NCI-H2081 treated with DMSO at 0.1 percent for 48 hours (cell line): Measurements from ENCODE around the gene SMYD3.
"Not testable (repeated sequence)": the region's sequence is repeated elsewhere in the genome, so short reads cannot be mapped to it uniquely, and the experiment has no call there.

Experiments used
- DNase-seq: peaks from one replicate; lab custom pipeline; 2025; lab: John Stamatoyannopoulos, UW

The SMYD3 gene

DNA sequence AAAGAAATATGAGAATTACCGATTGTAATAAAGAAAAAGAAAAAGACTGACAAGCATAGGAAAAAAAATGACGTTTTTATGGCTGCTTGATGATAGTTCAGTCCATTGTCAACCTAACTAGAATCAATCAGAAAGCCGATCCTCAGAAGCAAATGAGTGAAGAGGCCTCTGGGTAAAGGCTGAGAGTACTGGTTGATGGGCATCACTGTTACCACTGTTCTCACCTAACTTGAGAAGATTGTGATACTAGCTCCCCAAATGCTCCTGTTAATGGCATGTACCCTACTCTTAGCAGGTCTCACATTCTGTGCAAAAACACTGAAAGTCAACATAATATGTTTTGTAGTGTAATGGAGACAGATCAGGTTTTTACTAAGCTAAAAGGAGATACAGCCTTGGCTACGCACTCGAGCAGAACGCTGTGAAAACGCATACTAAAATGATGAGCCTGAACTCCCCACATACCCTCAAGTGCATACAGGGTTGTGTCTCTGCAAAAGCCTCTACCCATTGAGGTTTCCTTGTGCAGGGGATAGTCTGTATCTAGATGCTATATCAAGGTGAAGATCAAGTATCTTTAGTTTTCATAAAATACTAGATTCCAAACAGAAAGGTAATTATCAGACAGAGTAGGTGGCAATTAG, 554.6 kb downstream of the SMYD3 start:
- no peak for DNase-seq

DNA sequence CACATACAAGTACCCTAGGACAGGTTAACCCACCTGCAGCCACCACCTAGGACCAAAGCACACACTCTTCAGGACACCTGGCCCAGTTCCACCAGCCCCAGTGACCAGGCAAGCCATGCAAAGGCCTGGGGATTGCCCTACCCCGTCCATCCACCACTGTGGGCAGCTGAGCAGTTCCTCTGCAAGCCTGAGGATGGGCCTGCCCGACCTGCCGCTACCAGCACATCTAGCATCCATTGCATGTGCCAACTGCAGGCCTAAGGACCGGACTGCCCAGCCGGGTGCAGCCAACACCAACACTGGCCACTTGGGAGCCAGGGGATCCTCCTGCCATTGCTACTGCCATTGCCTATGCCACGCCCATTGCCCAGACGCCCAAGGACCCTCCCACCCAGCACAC, 558.3 kb downstream of the SMYD3 start:
- DNase-seq: no peak

DNA sequence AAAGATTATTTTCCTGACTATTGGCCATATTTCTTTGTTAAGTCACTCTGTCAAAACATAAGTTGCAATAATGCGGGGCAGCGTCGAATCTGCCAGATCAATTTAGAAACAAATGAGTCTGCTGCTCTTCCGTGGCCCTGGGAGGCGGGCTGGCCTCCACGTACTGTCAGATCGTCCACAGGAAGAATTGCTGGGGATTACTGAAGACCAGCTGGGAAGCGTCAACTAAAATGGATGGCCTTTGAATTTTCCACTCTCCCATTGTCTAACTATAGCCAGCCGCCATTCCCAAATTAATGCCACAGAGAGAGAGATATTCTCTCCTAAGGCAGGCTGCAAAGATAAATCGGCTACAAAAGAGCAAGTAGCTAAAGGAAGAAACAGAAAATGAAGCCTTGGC, 560.2 kb downstream of the SMYD3 start:
- no peak for DNase-seq

DNA sequence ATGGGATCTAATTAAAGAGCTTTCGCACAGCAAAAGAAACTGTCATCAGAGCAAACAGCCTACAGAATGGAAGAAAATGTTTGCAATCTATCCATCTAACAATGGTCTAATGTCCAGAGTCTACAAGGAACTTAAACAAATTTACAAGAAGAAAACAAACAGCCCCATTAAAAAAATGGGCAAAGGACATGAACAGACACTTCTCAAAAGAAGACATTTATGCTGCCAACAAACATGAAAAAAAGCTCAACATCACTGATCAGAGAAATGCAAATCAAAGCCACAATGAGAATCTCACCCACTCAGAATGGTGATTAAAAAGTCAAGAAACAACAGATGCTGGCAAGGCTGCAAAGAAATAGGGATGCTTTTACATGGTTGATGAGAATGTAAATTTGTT, 561.9 kb downstream of the SMYD3 start:
- not testable (repeated sequence) for DNase-seq

DNA sequence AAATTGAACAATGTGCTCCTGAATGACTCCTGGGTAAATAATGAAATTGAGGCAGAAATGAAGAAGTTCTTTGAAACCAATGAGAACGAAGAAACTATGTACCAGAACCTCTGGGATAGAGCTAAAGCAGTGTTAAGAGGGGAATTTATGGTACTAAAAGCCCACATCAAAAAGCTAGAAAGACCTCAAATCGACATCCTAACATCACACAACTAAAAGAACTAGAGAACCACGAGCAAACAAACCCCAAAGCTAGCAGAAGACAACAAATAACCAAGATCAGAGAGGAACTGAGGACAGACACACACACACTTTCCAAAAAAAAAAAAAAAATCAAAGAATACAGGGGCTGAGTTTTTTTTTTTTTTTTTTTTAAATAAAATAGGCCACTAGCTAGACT, 564.2 kb downstream of the SMYD3 start:
- no peak for DNase-seq

DNA sequence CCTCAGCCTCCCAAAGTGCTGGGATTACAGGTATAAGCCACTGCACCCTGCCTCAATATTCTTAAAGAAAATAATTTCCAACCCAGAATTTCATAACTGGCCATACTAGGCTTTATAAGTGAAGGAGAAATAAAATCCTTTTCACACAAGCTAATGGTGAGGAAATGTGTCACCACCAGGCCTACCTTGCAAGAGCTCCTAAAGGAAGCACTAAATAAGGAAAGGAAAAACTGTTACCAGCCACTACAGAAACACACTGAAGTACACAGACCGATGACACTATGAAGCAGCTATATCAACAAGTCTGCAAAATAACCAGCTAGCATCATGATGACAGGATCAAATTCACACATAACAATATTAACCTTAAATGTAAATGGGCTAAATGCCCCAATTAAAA, 565.3 kb downstream of the SMYD3 start:
- not testable (repeated sequence) for DNase-seq

DNA sequence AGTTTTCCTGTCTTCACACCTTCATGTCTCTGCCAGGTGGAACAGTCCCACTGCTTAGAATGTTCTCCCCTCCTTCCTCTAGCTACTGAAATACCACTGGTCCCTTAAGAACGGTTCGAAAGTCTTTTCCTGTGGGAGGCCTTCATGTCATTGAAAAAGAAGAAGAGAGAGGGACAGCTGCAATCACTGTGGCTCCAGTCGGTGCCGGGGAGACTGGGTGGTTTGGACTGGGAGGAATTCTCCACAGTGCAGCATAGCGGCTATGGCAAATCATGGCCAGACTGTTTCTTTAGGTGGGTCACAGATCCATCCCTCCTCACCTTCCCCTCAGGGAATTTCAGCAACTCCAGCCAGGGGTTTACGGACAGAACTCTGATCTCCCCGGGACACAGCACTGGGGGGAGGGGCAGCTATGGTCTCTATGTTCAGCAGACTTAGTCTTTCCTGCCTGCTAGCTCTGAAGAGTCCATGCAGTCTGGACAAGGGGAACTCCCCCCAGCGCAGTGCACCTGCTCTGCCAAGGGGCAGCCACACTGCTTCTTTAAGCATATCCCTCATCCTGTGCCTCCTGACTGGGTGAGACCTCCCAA, 567.2 kb downstream of the SMYD3 start:
- DNase-seq: no peak

DNA sequence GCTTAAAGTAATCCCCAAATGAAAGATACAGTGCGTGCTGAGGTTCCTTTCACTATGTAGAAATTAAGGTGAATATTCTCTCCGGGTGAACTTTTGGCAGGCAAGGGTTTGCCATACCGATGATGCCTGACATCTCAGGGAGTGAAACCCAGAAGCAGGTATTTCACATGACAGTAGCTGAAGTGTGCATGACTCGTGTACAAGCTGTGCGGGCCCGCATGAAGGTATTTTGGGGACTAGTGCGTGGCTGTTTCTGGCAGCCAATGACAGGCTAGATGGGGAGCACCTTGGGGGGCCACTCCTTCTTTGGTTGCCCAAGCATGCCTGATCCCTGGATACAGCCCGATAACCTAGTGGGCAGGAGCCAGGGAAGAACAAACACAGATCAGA, 569.0 kb downstream of the SMYD3 start:
- no peak for DNase-seq

DNA sequence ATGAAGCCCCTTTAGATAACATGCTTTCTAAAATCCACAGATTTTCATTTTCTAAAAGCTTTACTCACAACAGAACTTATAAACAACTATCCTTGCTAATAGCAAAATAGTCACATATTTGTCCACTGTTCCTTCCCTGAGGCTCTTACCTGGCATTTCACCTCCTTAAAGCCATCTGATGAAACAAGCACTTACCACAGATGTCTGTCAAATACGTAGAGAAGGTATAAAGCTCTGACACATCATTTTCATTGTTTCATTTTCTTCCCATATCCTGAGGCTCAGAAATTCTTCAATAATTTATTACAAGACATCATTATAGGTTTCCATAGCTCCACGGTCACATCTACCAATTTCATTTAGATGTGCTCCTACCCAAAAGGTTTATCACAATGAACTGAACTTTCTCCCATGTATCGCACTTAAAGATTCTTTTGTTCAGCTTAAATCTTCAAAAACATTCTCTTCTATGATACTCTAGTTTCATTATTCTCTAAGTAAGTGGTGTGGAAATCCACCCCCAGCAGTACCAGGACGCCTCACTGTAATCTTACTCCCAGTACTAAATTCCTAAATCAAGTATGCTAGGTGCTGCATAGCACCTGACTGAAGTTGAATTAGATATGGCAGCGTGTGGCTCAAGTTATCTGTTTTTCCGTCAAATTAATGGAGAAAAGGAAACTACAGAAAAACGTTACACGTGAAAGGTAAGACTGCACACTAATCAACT, 569.6 kb downstream of the SMYD3 start:
- DNase-seq: no peak

DNA sequence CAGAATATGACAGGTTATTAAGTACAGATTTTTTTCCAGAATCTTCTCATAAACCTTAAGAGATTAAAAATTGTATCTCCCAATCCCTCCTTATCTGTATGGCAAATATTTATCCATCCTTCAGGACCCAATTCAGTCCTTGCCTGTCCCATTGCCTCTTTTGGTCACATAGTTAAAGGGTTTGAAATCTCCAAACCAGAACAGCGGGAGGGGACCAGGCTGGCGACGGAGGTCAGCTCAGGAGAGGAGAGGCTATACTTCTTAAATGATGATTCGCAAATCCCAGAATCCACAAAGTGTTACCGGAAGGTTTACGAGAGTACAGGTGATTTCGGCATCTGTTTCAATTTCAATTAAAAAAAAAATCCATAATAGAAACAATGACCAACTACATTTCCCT, 572.7 kb downstream of the SMYD3 start:
- no peak for DNase-seq

DNA sequence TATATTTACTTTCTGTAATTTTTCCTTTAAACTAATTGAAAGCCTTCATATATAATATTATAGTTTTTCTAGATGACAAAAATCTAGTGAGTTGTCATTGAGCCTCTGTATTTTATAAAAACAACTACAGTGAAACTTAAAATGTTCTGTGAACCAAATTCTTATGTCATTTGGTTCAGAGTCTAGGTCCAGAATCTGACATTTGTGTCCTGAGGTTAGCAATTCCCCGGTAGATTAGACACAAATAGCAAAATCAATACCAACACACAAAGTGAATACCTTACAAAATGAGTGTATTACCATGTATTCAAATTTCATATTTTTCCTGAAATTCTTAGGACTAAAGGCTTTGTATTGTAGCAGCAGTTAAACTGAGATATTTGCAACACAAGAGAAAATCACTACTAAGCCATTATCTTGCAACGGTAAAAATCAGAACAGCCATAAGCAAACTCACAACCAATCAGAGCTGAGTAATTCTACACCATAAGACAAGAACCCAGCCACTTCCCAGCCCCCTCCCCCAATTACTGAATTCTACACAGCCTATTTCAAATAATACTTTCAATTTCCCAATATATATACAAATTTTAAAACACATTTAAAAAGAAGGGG, 573.5 kb downstream of the SMYD3 start:
- DNase-seq: no peak

DNA sequence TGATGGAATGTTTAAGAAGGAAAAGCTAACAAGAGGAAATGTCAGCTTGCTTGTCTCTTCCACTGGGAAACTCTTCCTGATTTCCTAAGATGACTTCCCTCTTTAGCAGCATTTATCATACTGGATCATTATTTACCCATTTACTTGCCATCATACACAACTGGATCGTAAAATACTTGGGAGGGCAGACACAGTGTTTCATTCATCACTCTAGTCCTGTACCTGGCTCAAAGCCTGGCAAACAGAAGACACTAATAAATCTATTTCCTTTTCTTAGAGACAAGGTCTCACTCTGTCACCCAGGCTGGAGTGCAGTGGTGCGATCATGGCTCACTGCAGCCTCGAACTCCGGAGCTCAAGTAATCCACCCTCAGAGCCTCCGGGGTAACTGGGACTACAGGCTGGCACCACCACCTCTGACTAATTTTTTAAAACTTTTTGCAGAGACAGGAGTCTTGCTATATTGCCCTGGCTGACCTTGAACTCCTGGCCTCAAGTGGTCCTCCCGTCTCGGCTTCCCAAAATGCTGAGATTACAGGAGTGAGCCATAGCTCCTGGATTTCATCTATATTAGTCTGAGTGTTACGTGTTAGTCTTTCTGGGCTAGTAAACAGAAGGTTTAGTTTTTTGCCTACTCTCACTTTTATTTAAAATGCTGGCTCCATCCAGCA, 574.6 kb downstream of the SMYD3 start:
- no peak for DNase-seq

DNA sequence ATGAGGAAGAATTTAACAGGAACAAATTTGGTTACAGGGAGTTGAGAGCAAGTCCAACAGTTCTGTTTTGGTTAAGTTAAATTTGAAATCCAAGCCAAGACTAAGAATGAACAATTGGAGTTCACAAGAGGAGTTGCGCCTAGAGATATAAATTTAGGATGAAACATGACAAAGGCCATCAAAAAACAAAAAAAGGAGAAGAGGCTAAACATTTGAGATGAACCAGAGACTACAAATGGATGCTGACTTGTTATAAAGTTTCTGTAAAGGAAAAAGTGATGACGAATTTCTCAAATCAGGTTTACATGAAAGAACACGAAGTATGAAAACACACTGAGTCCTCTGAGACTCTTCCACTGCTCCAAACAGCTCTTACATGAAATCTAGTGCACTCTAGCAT, 575.6 kb downstream of the SMYD3 start:
- no peak for DNase-seq

DNA sequence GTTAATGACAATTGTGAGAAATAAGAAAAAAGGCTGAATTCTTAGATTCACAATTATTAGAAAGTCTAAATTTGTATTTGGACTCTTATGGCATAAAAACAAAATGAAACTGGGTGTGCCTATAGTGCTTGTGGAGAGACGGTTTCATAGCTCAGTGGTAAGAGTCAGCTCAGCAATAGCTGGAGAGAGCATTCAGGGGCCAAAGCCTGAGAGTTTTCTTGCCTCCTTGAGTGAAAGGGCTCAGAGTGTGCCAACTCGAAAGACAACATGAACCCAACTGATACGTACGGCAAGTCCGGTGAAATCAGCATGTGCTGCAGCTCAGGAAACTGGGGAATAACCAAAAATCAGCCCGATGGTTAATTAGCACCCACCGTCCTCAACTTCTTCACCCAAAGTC, 577.9 kb downstream of the SMYD3 start:
- no peak for DNase-seq

DNA sequence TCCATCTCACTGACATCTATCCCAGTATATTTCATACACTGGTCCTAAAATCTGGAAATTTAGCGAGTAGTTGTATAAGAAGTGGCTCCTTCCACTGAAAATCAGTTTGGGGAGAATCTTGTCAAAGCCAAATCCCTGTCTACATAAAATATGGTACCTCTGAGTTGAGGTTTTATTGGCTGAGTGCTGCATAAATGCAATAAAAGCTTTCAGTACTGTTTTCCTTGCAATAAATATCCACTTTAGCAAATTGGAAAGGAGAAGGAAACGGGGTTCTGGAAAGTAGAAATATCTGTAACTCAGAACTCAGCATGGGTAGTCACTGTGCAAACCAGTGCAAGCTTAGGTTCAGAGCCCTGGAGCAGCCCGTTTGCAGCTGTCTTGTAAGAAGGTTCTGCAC, 580.2 kb downstream of the SMYD3 start:
- DNase-seq: no peak

DNA sequence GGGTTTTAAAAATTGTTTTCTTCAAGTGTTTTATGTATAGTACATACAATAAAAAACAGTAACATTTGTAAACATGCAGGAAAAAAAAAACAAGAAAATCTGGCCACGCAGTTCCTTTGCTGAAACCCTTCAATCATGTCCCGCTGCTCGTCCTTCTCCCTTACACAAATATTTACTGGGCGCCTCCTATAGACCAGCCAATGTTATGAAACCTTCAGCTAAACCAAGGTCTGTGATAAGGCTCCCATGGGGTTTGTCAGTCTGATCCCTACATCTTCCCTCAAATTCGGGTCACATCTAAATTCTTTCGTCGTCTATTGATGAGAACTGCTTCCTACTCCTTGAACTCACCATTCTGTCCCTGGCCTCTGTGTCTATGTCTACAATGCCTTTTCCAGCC, 583.9 kb downstream of the SMYD3 start:
- no peak for DNase-seq

DNA sequence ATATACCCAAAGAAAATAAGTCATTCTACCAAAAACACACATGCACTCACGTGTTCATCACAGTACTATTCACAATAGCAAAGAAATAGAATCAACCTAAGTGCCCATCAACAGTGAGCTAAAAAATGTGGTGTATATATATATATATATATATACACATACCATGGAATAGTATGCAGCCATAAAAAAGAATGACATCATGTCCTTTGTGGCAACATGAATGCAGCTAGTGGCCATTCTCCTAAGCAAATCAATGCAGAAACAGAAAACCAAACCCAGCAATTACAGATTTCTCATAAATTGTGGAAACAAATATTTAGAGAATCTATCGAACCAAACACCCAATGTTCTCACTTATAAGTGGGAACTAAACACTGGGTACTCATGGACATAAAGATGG, 585.7 kb downstream of the SMYD3 start:
- DNase-seq: no peak

DNA sequence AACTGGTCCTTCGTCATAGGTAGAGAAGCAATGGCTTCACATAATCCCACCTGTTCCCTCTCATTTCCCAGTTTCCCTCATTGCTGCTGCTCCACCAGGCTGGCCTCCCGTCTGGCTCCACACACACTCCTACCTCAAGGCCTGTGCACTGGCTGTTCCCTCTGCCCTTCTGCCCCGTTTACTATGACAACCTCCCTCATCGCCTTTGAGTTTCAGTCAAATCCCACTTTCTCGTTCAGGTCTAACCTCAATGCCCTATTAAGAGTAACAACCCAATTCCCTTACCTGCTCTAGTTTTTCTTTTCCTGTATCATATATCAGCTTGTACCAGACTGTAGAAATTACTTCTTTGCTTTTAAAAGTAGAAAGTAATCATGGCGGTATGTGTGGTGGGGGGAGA, 589.7 kb downstream of the SMYD3 start:
- DNase-seq: no peak

DNA sequence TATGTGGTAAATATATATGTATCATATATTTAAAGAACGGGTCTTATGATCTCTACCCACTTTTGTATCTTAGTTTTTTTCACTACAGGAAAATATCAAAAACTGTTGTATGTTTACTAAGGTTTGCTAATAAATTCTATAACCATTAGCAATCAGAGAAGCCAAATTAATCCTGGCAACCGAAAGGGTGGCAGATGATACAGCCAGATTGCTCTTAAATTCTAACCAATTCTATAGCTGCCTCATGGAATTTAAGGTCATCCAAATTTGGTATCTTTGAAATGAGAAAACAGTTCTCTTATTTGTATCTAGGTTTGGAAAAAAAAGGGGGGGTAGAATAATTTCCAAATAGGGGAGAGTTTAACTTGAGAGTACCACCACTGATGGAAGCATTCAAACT, 591.2 kb downstream of the SMYD3 start:
- DNase-seq: no peak

DNA sequence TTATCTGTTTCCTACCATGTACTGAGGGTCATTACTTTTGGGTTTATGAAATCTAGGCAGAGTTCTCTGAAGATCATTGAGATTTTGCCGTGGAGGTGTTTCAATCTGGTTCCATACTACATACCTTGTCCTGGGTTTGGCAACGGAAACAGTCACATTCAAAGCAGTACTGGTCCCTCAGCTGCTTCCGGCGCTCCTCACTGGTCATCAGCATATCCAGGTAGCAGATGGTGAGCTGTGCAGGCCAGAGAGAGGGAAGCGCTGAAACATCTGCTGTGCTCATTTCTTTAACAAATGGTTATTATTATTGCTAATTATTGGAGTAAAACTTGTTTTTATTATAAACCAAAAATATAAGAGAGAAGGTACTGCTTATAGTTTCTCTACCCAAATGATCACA, 591.7 kb downstream of the SMYD3 start:
- DNase-seq: no peak

DNA sequence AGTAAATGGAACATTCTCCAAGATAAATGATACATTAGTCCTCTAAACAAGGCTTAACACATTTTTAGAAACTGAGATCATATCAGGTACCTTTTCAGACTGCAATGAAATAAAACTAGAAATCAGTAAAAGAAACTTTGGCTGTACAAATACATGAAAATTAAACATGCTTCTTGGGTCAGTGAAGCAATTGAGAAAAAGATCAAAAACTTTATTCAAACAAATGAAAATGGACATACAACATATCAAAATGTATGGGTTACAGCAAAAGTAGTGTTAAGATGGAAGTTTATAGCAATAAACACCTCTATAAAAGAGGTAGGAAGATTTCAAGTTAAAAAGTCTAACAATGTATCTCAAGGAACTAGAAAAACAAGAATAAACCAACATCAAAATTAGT, 598.5 kb downstream of the SMYD3 start:
- no peak for DNase-seq

DNA sequence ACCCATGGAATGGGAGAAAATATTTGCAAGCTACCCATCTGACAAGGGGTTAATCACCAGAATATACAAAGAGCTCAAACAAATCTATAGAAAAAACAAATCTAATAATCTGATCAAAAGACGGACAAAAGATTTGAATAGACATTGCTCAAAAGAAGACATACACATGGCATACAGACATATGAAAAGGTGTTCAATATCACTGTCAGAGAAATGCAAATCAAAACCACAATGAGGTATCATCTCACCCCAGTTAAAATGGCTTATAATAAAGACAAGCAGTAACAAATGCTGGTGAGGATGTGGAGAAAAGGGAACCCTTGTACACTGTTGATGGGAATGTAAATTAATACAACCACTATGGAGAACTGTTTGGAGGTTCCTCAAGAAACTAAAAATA, 600.9 kb downstream of the SMYD3 start:
- no peak for DNase-seq

DNA sequence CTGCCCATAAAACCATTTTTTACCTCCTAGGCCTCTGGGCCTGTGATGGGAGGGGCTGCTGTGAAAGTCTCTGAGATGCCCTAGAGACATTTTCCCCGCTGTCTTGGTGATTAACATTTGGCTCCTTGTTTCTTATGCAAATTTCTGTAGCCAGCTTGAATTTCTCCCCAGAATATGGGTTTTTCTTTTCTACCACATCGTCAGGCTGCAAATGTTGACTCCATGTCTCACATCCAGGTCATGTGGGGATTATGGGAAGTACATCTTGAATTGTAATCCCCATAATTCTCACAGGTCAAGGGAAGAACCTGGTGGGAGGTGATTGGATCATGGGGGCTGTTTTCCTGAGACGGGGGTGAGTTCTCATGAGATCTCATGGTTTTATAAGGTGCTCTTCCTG, 603.2 kb downstream of the SMYD3 start:
- no peak for DNase-seq
